NT2/D1 (cell line): ENCODE measurements around the gene MEDAG.

Experiments used
- YY1 ChIP-seq: IDR thresholded peaks from 2 replicates; pipeline ENCODE4 v1.6.1; 2011; ENCODE audit not compliant: insufficient read length, insufficient read depth
- ZNF274 ChIP-seq: IDR thresholded peaks from 2 replicates; pipeline ENCODE4 v1.6.1; 2011; ENCODE audit warnings: mild to moderate bottlenecking, low read depth, low read length

DNA sequence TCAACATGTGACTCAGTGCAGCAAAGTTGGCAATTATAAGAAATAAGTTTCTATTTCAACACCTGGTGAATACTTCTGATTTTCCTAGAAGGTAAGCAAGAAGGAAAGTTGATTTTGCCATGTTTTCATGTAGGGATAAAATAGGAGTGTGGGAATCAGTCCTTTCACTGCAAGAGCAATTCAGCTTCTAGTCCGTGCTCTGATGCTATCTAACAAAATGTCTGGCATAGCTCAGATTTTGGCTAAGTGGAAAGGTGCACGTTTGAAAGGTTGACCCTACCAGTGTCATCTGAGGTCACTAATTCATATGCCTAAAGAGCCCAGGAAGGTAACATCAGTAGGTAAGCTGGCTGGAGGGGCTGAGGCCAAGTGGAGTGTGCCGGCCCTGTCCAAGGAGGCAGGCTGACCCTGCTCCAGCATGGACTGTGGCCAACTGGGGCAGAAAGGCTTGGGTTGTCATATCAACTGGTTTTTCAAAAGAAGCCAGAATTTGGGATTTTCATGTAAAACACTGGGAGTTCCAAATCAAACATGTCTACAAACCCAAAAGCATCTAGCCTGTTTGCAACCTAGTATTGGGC, 38.9 kb upstream of the MEDAG start:
- no peak for TF ChIP-seq ZNF274
- no peak for TF ChIP-seq YY1
